SK-N-SH (cell line): ENCODE measurements around the gene ST6GALNAC3. TPM values are rescaled to one million over a fixed set of nuclear protein-coding genes. Genes with fewer than 3 reads are reported as not detected.

ENCODE experiments used
- CTCF ChIA-PET: fragments of 300-600, 350-600 bp; formaldehyde crosslinking; extraction: SDS; loops from one replicate; lab custom pipeline; 2021; lab: Yijun Ruan, JAX
- POLR2A ChIA-PET: fragments of 350-600 bp; sonication (Branson Sonifier 250); formaldehyde crosslinking; extraction: SDS; loops from one replicate; lab custom pipeline; 2020; ENCODE audit warnings: antibody characterized with exemption, inconsistent platforms; lab: Yijun Ruan, JAX
- DNase-seq: peaks from one replicate; pipeline ENCODE4 v3.0.0; 2012
- H2AFZ ChIP-seq: fragments of 200-600 bp; sonication (generic); 2 replicates; pipeline ENCODE4 v1.8.1; 2016; ENCODE audit warnings: antibody characterized with exemption, mild to moderate bottlenecking, low read depth
- H3F3A ChIP-seq: fragments of 200-600 bp; sonication (generic); replicated peaks from 2 replicates; pipeline ENCODE3; 2016; ENCODE audit warnings: antibody characterized with exemption, mild to moderate bottlenecking; ENCODE audit not compliant: insufficient read depth
- H3K27ac ChIP-seq, 2 experiments: fragments of 200-500 bp in 1 of 2; fragments of 200-600 bp in 1 of 2; sonication (Bioruptor generic) in 1 of 2; sonication (generic), shearing (Covaris generic) in 1 of 2; 2 replicates each; pipeline versions ENCODE4 v1.5.1 to v1.6.1; 2014 to 2016; ENCODE audit warnings: low read depth in 2 of 2, inconsistent platforms in 1 of 2, low read length in 1 of 2, mild to moderate bottlenecking in 1 of 2, mixed read lengths in 1 of 2
- H3K27me3 ChIP-seq: fragments of 200-600 bp; sonication (generic), shearing (Covaris generic); 2 replicates; pipeline ENCODE4 v1.6.1; 2016; ENCODE audit warnings: mixed run types; ENCODE audit not compliant: insufficient read depth
- H3K36me3 ChIP-seq, 2 experiments: fragments of 200-500 bp in 1 of 2; fragments of 200-600 bp in 1 of 2; sonication (Bioruptor generic) in 1 of 2; sonication (generic) in 1 of 2; replicated peaks in 1 of 2; 2 replicates each; pipeline versions ENCODE3 to v1.5.1; 2014 to 2016; ENCODE audit warnings: low read length in 1 of 2, mild to moderate bottlenecking in 1 of 2; ENCODE audit not compliant: insufficient read depth in 2 of 2, control insufficient read depth in 1 of 2
- H3K4me1 ChIP-seq, 2 experiments: fragments of 200-500 bp in 1 of 2; fragments of 200-600 bp in 1 of 2; sonication (Bioruptor generic) in 1 of 2; sonication (generic), shearing (Covaris generic) in 1 of 2; 2 replicates each; pipeline versions ENCODE4 v1.5.1 to v1.6.1; 2014 to 2016; ENCODE audit warnings: low read depth in 1 of 2, low read length in 1 of 2, mixed run types in 1 of 2; ENCODE audit not compliant: insufficient read depth in 2 of 2, control insufficient read depth in 1 of 2
- H3K4me2 ChIP-seq: fragments of 200-600 bp; sonication (generic), shearing (Covaris generic); 2 replicates; pipeline ENCODE4 v1.6.1; 2017; ENCODE audit warnings: mixed run types
- H3K4me3 ChIP-seq, 2 experiments: fragments of 200-500 bp in 1 of 2; fragments of 200-600 bp in 1 of 2; sonication (Bioruptor generic) in 1 of 2; sonication (generic), shearing (Covaris generic) in 1 of 2; 2 replicates each; pipeline versions ENCODE4 v1.5.1 to v1.8.1; 2014 to 2016; ENCODE audit warnings: low read depth in 2 of 2, inconsistent platforms in 1 of 2, low read length in 1 of 2, mild to moderate bottlenecking in 1 of 2, mixed read lengths in 1 of 2, moderate library complexity in 1 of 2
- H3K79me2 ChIP-seq: fragments of 200-600 bp; sonication (generic); 2 replicates; pipeline ENCODE4 v1.8.1; 2017; ENCODE audit warnings: mild to moderate bottlenecking; ENCODE audit not compliant: insufficient read depth
- H3K9ac ChIP-seq: fragments of 200-600 bp; sonication (generic); 2 replicates; pipeline ENCODE4 v1.6.1; 2017; ENCODE audit warnings: mixed run types
- H3K9me2 ChIP-seq: fragments of 200-600 bp; sonication (generic); 2 replicates; pipeline ENCODE4 v1.6.1; 2017; ENCODE audit warnings: mixed run types
- H3K9me3 ChIP-seq: fragments of 200-600 bp; sonication (generic); 2 replicates; pipeline ENCODE4 v1.6.1; 2017; ENCODE audit warnings: mixed run types, mild to moderate bottlenecking, moderate library complexity
- H4K20me1 ChIP-seq: fragments of 200-600 bp; sonication (generic); 2 replicates; pipeline ENCODE4 v1.6.1; 2017; ENCODE audit warnings: mild to moderate bottlenecking, mixed run types; ENCODE audit not compliant: insufficient read depth
- CTCF ChIP-seq: fragments of 200-600 bp; sonication (generic); IDR thresholded peaks from 2 replicates; pipeline ENCODE4 v1.6.1; 2017; ENCODE audit warnings: antibody characterized with exemption, mild to moderate bottlenecking, moderate library complexity
- FOXJ3 ChIP-seq: sonication (generic); formaldehyde crosslinking; IDR thresholded peaks from 2 replicates; pipeline ENCODE4 v1.5.1; 2020; ENCODE audit warnings: mild to moderate bottlenecking, missing genetic modification reagents
- MXI1 ChIP-seq: IDR thresholded peaks from 2 replicates; pipeline ENCODE4 v1.6.1; 2012; ENCODE audit warnings: mild to moderate bottlenecking, low read depth, low read length, improper control_type of control experiment
- NFIC ChIP-seq: IDR thresholded peaks from 2 replicates; pipeline ENCODE4 v1.4.0; 2012; ENCODE audit warnings: borderline replicate concordance
- SMC3 ChIP-seq: IDR thresholded peaks from 2 replicates; pipeline ENCODE4 v1.6.1; 2012; ENCODE audit warnings: low read depth, low read length, improper control_type of control experiment
- TEAD4 ChIP-seq: IDR thresholded peaks from 2 replicates; pipeline ENCODE4 v1.4.0; 2012; ENCODE audit warnings: mild to moderate bottlenecking, borderline replicate concordance; ENCODE audit not compliant: insufficient read depth
- USF2 ChIP-seq: fragments of 150-350 bp; IDR thresholded peaks from 2 replicates; pipeline ENCODE4 v1.6.1; 2017; ENCODE audit warnings: antibody characterized with exemption, low read length, low read depth, borderline replicate concordance
- WGBS: methylation state at CpG from one replicate; pipeline ENCODE4 v1.1.6; 2017; ENCODE audit warnings: low lambda C conversion rate; 5-methylcytosine and 5-hydroxymethylcytosine counted together
- polyA plus RNA-seq, 3 experiments: library from polyadenylated mRNA; depleted of rRNA; stranded (reverse); fragments of >200 nt; gene quantifications; 2 replicates each; pipeline ENCODE4 v1.2.3, GENCODE V29; 2012

ST6GALNAC3 gene
- polyA plus RNA-seq, 1 of the 3 experiments (the other 2 are of a cell fraction), result 8.1 TPM

- no peak for DNase-seq
- no peaks in the 10 kb centered on the region for H3K9me2 ChIP-seq
- H3K4me1 ChIP-seq, result peaks cover 0 to 2% of the 10 kb centered on the region in 2 experiments; a peak in 1 of 4 replicates
- H3K27ac ChIP-seq, result no peak overlapping the region
- WGBS, result 93% methylated on average over 3 of the region's 3 CpGs
- H3K27me3 ChIP-seq, result no peaks in the 10 kb centered on the region
- no peak for TF ChIP-seq CTCF
- TF ChIP-seq TEAD4, result no peak
- no peak for TF ChIP-seq NFIC
- TF ChIP-seq MXI1, result no peak
- no peak for TF ChIP-seq FOXJ3
- ChIA-PET POLR2A (no interaction called here), CTCF (interaction anchor here (1.0 to 1.6 kb wide), 5 partner anchors 9 to 990 kb away, joined by 3 to 5 read pairs (median 4); no protein-coding TSS in a partner anchor)
- peaks cover 0 to 2% of the 10 kb centered on the region in 2 experiments for H3K36me3 ChIP-seq
- H3K9ac ChIP-seq, result no peak overlapping the region
- H3K9me3 ChIP-seq, result no peaks in the 10 kb centered on the region
- H3K79me2 ChIP-seq, result no peaks in the 10 kb centered on the region
- H3K4me3 ChIP-seq, result no peak overlapping the region
- no peak overlapping the region for H3K4me2 ChIP-seq
- H2AFZ ChIP-seq, result no peak overlapping the region
- H3F3A ChIP-seq, result no peaks in the 10 kb centered on the region
- no peaks in the 10 kb centered on the region for H4K20me1 ChIP-seq
Observed at GRCh38 chr1:76135835-76136234, 61.3 kb downstream of the ST6GALNAC3 start.

DNA sequence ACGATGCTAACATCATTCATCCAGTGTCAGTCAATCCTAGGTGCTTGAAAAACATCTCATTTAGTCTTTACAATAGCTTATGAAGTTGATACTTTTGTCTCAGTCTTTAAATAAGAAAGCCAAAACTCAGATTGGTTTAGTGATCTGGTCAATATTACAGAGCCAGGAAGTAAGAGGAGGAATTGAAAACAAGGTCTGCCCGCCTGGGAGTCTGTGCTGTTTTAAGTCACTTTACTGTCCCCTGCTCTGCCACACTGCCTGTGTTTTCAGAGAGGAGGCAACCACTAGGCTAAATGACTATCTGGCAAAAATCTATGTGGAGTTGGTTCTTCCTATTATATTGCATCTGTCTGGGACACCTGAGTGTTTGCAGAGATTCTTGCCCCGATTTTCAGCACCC, 62.3 kb downstream of the ST6GALNAC3 start:
- Histone ChIP-seq H3K4me3 (no peak overlapping the region), H3K4me1 (peaks cover 0 to 2% of the 10 kb centered on the region in 2 experiments; a peak in 1 of 4 replicates), H3K27me3 (no peaks in the 10 kb centered on the region), H3F3A (no peaks in the 10 kb centered on the region), H4K20me1 (no peaks in the 10 kb centered on the region), H3K9me3 (no peaks in the 10 kb centered on the region), H3K9ac (no peak overlapping the region), H3K9me2 (no peaks in the 10 kb centered on the region), H3K27ac (no peak overlapping the region)
- CTCF ChIA-PET, result interaction anchor here (1.0 to 1.6 kb wide), 3 partner anchors 14 to 989 kb away, joined by 3 to 4 read pairs (median 3); no protein-coding TSS in a partner anchor
- POLR2A ChIA-PET, result no interaction called here
- no peak for TF ChIP-seq USF2
- no peak for TF ChIP-seq NFIC
- TF ChIP-seq SMC3, result no peak
- TF ChIP-seq, all 33 proteins: peak for 0
- H3K36me3 ChIP-seq, result peaks cover 0 to 2% of the 10 kb centered on the region in 2 experiments
- 97% methylated on average over 3 of the region's 3 CpGs for WGBS
- H3K79me2 ChIP-seq, result no peaks in the 10 kb centered on the region
- no peak overlapping the region for H2AFZ ChIP-seq
- DNase-seq, result no peak
- H3K4me2 ChIP-seq, result no peak overlapping the region

- H3F3A ChIP-seq, result no peaks in the 10 kb centered on the region
- H3K4me1 ChIP-seq, result peaks cover 0 to 2% of the 10 kb centered on the region in 2 experiments; a peak in 1 of 4 replicates
- DNase-seq, result no peak
- no peak for TF ChIP-seq FOXJ3
- H3K36me3 ChIP-seq, result peaks cover 0 to 2% of the 10 kb centered on the region in 2 experiments
- CTCF ChIA-PET, result interaction anchor here (0.6 to 1.0 kb wide), 2 partner anchors 15 to 17 kb away, joined by 3 read pairs; no protein-coding TSS in a partner anchor
- POLR2A ChIA-PET, result interaction anchor here (0.8 kb wide), 1 partner anchor 16 kb away, joined by 3 read pairs; no protein-coding TSS in a partner anchor
- H3K9me2 ChIP-seq, result no peaks in the 10 kb centered on the region
- no peaks in the 10 kb centered on the region for H3K27me3 ChIP-seq
- 80% methylated on average over 3 of the region's 3 CpGs for WGBS
- H3K79me2 ChIP-seq, result no peaks in the 10 kb centered on the region
- no peaks in the 10 kb centered on the region for H3K9me3 ChIP-seq
- no peak overlapping the region for H3K9ac ChIP-seq
- no peak overlapping the region for H3K27ac ChIP-seq
- H3K4me2 ChIP-seq, result no peak overlapping the region
- no peak overlapping the region for H3K4me3 ChIP-seq
- H2AFZ ChIP-seq, result no peak overlapping the region
- no peaks in the 10 kb centered on the region for H4K20me1 ChIP-seq
Observed at GRCh38 chr1:76137746-76138145, 63.2 kb downstream of the ST6GALNAC3 start.
